Smooth muscle cell of the brain vasculature (primary cell): ENCODE measurements around the gene MYO16.

Source experiments
- DNase-seq: peaks from one replicate; pipeline ENCODE4 v3.0.0-alpha.2; 2012; ENCODE audit warnings: low read depth, low spot score

Gene MYO16

DNA sequence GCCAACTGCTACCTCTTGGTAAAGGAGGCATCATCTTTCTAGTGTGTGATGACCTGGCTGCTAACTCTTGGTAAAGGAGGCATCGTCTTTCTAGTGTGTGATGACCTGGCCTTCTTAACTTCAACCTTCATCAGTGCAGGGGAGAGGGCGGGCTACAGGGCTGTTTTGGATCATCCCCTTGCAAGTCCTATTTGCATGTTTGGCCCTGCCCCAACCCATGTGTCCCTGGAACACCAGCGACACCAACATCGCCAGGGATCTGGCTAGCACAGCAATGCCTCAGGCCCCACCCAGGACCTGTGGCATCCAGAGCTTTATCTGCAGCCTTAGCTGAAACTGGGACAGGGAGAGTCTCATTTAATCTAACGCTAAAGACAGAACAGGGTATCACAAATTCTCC is 492.4 kb downstream of the MYO16 start:
- DNase-seq = no peak

DNA sequence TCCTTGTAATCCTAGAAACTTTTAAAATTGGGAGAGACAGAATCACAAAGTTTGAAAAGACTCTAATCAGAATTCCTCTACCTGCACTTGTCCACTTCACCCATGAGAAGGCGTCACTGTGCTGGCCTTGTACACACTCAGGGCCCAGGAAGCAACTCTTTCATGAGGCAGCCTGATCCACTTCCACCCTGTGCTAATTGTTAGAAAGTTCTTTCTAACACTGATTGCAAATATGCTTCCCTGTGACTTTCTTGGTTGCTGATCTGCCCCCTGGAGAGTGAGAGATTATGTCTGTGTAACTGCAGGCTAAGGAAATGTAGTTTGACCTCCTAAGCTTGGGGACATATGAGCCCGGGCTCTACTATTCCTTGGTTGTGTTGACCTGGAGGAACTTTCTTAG is 494.6 kb downstream of the MYO16 start:
- no peak for DNase-seq

DNA sequence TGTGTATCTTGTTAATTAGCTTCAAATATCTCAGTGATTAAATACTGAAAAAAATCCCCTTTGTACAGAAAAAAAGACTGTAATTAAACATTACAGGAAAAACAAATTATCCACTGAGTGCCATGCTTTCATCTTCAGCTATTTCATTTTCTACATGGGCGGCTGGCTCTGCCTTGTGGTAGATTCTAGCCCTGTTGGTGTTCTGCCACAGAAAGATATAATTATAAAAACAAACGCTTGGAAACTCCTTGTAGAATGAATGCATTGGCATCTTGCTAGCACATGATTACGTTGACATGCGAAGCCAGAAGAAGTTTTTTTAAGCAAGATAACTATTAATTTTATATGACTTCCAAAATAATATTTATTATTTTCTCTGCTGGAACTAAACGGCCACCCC is 496.8 kb downstream of the MYO16 start:
- DNase-seq = no peak

DNA sequence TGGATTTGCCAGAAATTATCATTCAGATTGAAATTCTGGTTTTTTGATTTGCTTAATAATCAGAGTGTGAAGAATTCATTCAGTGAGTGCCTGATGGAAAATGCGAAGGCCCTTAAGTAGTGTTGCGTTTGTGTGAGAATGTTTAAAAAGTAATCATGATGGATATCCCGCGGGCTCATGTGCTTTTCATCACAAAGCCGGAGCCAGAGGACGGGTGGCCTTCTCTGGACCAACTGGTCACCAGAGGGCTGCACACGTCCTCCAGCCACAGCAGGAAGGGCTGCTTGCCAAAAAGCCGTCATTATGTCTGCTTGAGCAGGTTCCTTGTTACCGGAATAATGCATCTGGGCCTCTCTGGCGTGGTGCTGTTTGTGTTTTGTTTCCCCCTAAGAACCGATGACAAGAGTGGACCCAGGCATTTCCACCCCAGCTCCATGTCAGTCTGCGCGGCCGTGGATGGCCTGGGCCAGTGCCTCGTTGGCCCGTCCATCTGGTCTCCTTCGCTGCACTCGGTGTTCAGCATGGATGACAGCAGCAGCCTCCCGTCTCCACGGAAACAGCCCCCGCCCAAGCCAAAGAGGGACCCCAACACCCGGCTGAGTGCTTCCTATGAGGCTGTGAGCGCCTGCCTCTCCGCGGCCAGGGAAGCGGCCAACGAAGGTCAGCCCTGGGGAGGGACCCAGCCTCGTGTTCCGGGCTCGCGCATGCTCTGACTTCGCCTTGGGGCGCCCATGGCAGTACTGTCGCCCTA is 497.7 kb downstream of the MYO16 start:
- DNase-seq = no peak

DNA sequence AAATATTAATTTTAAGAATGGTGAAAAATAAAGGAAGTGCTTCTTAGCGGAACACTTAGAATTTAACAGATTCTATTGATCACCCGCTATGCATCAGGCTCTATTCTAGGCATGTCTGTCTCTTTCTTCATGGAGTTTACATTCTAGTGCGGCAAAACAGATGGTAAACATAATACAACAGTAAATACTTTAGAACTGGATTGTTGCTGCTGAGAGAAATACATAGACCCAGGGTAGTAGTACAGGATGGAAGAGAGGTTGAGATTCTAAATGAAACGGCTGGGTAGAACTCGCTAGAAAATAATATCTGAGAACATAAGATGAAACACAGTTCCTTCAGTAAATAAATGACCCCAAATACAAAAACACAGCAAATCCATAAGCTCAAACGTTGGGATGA is 498.7 kb downstream of the MYO16 start:
- DNase-seq = no peak

DNA sequence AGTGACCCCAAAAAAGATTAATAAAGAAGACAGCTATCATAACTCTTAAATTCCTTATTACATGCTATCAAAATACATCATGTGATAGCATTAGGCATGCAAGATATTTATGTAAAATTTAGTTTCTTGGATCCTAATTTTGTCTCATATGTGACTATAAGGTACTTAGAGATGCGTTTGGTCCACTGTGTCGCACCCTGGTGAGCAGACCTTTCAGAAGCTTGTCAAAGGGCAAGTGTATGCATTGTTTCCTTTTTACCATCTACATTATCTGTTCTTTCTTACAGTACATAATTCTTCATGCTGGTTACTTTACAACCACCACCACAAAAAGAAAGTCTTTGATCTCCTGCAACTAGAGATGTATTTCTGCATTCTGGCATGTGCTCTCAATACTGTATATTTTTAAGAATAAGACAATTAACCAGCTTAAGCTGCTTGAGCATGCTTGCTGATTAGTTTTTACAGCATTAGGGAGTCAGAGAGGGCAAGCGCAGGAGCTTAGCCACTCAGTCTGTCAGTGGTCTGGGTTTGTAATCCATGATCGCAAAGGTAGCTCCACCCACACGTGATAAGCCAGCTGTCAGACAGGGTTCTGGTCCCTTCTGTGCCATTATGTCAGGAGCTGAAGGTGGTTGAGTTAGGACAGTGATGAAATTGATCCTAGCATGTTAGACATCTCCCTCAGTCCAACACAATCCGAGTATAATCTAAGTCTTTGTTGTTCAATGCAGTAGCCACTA is 500.9 kb downstream of the MYO16 start:
- no peak for DNase-seq

DNA sequence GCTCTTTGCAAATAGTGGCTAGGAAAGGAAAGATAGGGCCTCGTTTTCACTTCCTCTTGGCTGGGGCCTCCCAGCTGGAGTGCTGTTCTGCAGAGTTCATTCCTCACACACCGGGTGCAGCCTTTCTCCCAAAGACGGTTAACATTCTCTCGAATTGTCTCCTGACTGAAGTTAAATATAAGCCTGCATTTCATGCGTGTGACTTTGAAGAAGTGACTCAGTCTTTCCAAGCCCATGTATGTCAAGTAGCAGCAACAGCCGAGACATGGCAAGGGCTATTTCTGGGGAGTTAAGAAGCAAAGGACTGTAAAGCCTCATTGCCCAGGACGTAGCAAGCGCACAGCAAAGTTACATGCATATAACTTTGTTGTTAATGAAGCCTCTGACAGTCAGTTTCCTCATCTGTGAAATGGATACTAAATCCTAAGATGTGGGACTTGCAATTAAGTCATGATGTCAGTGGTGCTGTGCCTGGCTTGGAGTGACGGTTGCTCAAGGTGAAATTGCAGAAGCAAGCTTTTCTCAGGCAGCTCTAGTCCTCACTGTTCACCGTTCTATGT is 502.4 kb downstream of the MYO16 start:
- peak; percentile 49 for DNase-seq

DNA sequence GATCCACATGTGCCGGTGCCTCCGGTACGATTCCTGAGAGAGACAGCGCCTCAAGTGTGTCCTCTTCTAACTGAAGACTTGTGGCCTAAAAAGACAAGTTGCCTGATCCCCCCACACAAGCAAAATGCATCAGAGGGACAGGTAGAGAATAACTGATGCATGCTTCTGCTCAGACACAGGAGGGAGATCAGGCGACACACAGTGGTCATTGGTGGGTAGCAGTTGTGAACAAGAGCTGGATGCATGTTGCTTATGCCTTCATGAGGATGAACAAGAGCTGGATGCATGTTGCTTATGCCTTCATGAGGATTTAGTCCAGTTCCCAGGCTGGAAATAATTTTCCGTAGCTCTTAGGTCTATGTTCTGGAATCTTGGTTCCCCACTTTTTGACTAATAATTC is 505.6 kb downstream of the MYO16 start:
- DNase-seq = no peak

DNA sequence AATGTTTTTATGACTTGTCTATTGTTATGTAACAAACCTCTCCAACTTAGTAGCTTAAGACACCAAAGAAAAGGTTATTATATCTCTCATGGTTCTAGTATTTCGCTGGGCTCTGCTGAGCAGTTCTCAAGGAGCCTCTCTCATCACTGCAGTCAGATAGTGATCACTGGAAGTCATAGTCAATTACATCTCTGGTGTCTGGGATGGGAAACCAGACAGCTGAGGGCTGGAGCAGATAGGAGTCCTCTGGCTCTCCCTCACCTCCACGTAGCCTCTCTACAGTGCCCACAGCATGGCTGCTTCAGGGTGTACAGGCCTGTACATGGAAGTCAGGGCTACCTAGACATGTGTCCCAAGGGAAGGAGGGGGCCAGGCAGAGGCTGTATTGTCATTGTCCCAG is 507.5 kb downstream of the MYO16 start:
- DNase-seq = no peak

DNA sequence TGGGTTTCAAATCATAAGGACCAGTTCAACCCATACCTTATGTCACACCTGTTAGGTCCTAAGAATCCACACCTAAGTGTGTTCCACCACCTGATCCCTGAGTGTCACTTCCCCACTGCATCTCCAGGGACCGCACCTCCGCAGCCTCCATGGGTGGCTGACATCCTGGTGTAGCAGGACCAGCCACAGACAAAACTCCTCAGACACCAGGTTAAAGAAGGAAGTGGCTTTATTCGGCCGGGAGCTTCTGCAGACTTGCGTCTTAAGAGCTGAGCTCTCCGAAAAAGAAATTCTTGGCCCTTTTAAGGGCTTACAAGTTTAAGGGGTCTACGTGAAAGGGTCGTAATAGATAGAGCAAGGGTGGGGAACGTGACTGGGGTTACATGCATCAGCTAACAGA is 509.9 kb downstream of the MYO16 start:
- DNase-seq = no peak

DNA sequence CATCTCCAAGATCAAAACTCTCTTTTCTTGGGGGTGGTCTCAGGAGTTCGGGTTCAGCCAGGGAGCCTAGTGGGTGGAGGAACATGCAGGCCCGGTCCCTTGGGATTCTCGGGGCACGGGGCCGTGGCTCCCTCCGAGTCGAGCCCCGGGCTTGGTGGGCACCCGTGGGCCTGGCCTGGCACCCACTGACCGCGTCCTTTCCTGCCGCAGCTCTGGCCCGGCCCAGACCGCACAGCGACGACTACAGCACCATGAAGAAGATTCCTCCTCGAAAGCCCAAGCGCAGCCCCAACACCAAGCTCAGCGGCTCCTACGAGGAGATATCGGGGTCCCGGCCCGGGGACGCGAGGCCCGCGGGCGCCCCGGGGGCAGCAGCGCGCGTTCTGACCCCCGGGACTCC is 510.6 kb downstream of the MYO16 start:
- no peak for DNase-seq

DNA sequence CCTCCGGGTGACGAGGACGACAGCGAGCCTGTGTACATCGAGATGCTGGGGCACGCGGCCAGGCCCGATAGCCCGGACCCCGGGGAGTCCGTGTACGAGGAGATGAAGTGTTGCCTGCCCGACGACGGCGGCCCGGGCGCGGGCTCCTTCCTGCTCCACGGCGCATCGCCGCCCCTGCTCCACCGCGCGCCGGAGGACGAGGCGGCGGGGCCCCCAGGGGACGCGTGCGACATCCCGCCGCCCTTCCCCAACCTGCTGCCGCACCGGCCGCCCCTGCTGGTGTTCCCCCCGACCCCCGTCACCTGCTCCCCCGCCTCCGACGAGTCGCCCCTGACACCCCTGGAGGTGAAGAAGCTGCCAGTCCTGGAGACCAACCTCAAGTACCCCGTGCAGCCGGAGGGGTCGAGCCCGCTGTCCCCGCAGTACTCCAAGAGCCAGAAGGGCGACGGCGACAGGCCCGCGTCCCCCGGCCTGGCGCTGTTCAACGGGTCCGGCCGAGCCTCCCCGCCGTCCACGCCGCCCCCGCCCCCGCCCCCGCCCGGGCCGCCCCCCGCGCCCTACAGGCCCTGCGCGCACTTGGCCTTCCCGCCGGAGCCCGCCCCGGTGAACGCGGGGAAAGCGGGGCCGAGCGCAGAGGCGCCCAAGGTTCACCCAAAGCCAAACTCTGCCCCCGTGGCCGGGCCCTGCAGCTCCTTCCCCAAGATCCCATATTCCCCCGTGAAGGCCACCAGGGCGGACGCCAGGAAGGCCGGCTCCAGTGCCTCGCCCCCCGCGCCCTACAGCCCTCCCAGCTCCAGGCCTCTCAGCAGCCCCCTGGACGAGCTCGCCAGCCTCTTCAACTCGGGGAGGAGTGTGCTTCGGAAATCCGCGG is 511.3 kb downstream of the MYO16 start:
- DNase-seq = no peak

DNA sequence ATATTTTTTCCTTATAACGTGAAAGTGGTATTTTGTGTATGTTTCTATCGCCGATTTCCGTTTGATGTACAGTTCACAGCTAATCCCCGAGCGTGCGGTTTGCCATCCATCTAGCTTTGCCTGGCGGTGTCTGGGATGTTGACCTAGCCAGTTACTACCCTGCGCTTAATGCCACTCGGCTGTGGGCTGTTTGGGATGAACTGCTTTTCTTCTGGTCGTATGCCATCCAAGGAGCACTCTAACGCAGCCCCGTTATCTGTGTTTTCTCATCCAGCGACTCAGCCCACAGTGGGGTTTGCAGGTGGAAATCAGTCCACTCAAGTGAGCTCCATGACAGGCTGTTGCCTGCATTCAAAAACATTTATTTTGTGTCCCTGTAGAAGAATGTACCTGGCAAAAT is 512.3 kb downstream of the MYO16 start:
- no peak for DNase-seq

DNA sequence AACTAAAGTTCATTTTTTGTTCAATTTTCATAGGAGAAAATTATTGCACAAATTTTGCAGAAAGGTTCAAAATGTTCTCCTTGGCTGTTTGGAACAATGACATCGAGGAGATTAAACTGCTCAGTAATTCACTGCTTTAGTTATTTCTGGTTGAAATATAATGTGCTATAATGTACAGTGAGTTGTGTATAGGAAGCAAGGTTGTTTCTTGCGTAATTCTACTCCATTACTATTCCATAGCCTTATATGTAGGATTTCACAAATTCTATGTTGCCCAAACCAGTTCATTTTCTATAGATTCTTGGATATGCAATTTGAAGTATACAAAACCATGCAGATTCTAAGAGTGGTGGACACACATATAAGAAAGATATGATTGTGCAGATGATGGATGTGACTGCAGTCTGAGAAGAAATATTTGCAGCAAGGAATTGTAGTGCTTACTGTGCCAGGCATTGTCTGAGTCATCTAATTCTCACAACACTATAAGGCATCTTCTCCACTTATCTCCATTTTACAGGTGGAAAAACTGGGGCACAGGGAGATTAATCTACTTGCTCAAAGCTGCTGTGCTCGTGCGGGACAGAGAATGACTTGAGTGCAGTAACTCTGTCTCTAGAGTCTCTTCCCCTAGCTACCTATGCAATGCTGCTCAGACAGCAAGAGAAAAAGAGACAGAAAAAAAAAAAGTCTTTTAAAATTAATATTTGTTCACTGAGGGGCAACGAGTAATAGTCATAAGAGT is 515.5 kb downstream of the MYO16 start:
- no peak for DNase-seq

DNA sequence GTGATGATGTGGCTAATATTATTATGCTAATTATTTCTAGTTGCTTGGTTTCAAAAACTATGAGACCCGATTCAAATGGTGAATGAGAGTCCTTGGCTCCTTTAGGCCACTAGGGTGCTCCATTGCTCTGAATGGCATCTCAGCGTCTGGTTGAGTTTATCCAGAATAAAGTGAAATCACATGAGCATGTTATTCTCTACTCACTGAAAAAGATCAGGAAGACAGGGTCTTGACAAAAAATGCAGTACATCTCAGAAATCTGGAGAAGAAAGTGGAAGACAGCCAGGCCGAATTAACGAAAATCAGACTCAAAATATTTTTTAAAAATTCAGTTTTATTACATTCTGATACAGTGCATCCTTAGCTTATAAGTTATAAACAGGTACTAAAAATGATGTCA is 516.2 kb downstream of the MYO16 start:
- peak; percentile 51 for DNase-seq

DNA sequence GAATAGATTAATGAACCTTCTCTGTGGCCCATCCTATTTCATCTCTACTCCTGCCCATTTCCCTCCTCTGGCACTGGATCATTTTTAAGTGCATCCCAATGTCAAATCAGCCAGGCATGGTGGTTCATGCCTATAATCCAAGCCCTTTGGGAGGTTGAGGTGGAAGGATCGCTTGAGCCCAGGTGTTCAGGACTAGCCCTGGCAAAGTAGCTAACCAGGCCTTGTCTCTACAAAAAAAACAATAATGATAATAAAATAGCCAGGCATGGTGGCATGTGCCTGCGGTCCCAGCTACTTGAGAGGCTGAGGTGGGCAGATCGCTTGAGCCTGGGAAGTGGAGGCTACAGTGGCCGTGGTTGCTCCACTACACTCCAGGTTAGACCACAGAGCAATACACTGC is 517.0 kb downstream of the MYO16 start:
- DNase-seq = no peak

DNA sequence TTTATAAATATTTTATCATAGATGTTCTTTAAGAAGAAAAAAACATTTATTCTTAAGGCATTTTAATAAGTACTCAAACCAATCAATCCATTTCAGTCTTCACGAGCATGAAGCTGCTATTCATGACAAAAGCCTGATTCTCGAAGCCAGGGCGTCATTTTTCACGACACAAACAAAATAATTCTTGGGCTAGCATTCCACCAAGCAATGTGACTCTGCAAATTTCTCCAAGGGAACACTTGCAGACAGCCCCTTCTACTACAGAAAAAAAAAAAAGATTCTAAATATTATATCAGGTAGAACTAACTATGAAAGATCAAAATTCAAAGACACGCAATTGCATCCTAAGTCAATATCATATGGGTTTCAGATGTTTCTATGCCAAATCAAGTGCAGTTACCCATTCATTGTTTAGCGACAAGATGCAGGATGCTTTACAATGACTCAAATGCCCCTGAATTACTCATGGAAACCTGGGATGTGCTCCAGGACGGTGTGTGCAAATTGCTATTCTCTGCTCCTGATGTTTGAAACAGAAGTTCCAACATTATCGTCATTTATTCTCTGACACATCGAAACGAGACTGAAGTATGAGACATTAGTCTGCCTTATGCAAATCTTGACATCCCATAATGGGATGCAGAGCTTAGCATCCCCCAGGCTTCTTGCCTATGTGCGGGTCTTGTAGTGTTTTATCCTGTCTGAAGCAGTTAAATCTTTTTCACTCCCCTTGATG is 517.7 kb downstream of the MYO16 start:
- DNase-seq = no peak

DNA sequence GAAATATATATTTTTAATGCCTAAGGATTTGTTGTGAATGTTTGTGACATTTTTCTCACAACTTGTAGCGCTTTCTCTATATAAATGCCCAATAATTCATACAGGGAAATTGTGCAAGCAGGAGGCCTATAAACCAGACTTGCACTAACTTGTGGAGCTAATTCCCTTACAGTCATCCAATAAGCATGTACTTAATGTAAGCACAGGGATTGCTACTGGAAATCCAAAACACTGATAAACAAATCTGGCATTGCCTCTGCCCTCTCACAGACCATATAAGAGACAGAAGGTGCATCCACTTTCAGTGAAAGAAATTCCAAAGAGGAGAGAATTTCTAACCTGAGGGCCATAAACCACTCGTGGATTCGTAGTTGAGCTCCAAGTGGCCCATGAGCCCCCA is 518.8 kb downstream of the MYO16 start:
- no peak for DNase-seq

DNA sequence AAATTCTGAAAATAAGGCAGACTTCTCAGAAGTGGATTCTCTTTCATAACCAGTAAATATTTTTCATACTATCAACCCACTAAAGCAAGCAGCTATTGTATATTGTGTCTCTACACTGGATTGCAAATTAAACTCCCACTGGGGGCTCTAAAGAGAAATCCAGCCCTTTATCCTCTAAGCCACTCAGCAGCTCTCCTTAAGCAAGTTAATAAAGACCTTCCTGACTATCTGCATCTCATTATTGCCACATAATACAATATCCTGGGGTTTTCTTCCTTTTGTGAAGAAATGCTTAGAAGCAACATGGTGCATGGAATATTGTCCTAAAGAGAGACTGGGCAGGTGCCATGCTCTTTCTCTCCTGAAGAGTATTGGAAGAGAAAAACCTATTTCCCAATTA is 521.3 kb downstream of the MYO16 start:
- no peak for DNase-seq

DNA sequence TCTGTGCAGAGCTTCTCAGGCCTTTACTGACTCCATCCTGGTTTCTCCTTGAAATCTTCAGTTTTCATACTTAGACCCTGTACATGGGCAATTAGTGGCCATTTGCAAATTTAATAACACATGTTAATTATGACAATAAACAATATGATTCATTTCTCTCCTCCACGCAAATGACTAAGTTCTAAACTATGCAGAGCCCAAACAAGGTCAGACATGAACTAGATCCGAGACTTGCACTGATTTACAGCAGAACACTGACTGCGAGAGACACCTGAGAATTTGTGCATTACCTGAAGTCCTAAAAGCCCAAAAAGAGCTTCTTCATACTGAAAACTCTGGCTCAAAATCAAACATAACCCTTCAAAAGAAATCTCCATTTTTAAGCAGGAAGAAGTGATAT is 521.8 kb downstream of the MYO16 start:
- DNase-seq = no peak

DNA sequence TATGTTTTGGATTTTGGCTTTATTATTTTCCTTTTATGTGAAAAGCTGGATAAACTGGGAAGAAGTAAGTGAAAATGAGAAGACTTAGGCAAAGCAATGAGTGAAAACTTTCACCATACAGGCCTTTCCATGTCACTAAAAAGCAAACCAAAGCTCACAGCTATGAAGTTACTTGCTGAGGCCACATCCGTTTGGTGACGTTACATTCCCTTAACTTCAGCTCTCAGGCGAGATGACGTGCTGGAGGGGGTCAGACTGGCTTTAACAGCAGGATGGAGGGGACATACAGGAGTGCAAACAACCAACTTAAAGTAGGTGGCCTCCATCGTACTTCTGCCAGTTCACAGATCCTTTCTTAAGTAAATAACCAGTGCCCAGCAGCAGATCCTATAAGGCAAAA is 522.3 kb downstream of the MYO16 start:
- no peak for DNase-seq
